ENCODE results near the gene PIGL. TPM values are rescaled to one million over a fixed set of nuclear protein-coding genes. Genes with fewer than 3 reads are reported as not detected.

The PIGL gene
- total RNA-seq, 1 donor from 2014 or later = 65.8 TPM

DNA sequence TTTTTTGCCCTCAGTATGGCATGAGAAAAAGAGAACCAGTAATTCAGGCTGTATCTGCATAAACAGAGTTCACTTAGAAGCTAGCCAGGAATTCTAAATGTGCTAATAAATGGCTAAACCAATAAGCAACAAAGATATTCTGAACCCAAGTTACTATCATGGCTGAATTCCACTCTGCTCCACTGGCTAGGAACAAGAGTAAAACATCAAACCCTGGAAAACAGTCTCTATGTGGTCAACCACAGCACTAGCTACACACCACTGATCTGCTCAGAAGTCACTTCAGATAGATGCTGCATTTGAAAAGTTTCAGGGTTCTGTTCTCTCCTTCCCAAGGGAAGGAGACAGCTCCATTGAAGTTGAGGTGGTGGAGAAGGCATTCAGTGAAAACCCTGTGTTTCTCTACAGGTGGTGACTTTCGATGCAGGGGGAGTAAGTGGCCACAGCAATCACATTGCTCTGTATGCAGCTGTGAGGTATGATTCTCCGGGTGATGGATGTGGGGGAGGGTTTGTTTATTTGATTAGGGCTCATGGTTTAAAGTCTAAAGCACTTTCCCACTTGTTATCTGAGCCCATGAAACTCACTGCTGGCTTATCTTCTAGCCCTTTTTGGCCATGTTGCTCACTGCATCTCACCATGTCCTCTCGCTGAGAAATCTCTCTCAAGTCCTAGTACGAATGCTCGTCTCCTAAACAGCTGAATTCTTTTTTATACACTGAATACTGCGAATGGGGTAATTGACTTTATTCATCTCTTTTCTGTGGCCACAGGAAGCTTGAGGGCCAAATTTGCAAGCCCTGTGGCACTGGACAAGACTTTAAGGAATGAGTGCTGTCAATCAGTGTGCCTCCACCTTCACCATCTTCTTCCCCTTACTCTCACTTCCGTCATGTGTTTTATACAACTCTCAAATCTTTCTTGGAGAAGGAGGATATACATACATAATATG is 96.4 kb downstream of the PIGL start:
- intact Hi-C loops (cut with DNase I) = loop anchor here (1.0 kb wide), 1 partner anchor 11 kb away; no protein-coding TSS in a partner anchor
- Histone ChIP-seq H3K4me1 (no peaks in the 10 kb centered on the region), H3K27ac (no peak overlapping the region), H3K36me3 (no peaks in the 10 kb centered on the region), H3K9me3 (no peaks in the 10 kb centered on the region), H3K27me3 (no peaks in the 10 kb centered on the region), H3K4me3 (no peak overlapping the region)
- no peak for DNase-seq (ENCODE audit: extremely low spot score in 2 of 2)
- TF ChIP-seq, protein P1, sequence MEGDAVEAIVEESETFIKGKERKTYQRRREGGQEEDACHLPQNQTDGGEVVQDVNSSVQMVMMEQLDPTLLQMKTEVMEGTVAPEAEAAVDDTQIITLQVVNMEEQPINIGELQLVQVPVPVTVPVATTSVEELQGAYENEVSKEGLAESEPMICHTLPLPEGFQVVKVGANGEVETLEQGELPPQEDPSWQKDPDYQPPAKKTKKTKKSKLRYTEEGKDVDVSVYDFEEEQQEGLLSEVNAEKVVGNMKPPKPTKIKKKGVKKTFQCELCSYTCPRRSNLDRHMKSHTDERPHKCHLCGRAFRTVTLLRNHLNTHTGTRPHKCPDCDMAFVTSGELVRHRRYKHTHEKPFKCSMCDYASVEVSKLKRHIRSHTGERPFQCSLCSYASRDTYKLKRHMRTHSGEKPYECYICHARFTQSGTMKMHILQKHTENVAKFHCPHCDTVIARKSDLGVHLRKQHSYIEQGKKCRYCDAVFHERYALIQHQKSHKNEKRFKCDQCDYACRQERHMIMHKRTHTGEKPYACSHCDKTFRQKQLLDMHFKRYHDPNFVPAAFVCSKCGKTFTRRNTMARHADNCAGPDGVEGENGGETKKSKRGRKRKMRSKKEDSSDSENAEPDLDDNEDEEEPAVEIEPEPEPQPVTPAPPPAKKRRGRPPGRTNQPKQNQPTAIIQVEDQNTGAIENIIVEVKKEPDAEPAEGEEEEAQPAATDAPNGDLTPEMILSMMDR (IDR thresholded peaks at IDR 0.05) = no peak
- TF ChIP-seq POLR2A (IDR thresholded peaks at IDR 0.05) (no peak), POLR2AphosphoS5 (IDR thresholded peaks at IDR 0.05; ENCODE audit: insufficient read depth in 1 of 2, low read depth in 1 of 2) (no peak)

DNA sequence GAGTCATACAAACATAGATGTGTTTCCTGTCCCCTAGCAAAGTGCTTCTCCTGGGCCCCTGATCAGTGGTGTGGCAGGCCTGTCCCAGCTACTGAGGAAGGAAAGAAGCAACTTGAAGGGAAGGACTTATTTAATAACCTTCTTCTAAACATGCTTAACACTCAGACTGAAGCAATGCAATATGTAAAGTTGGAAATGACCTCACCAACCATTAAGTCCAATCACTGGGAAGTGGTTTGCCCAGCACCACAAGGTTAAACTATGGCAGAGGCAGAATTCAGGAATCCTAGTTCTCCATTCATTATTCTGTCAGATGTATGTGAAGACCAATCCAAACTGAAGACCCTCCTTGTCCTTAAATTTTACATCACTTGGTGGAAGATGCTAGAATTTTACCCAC is 97.2 kb downstream of the PIGL start:
- no peak for DNase-seq (ENCODE audit: extremely low spot score in 2 of 2)
- no peaks in the 10 kb centered on the region for H3K9me3 ChIP-seq
- no peak overlapping the region for H3K4me3 ChIP-seq
- no peak overlapping the region for H3K27ac ChIP-seq
- no peaks in the 10 kb centered on the region for H3K27me3 ChIP-seq
- intact Hi-C loops (cut with DNase I) = loop anchor here (1.0 kb wide), 1 partner anchor 10 kb away; no protein-coding TSS in a partner anchor
- no peaks in the 10 kb centered on the region for H3K36me3 ChIP-seq
- H3K4me1 ChIP-seq = no peaks in the 10 kb centered on the region
- TF ChIP-seq POLR2AphosphoS5 (IDR thresholded peaks at IDR 0.05; ENCODE audit: insufficient read depth in 1 of 2, low read depth in 1 of 2) (no peak), POLR2A (IDR thresholded peaks at IDR 0.05) (no peak)
- TF ChIP-seq, protein P1 (IDR thresholded peaks at IDR 0.05) = no peak

DNA sequence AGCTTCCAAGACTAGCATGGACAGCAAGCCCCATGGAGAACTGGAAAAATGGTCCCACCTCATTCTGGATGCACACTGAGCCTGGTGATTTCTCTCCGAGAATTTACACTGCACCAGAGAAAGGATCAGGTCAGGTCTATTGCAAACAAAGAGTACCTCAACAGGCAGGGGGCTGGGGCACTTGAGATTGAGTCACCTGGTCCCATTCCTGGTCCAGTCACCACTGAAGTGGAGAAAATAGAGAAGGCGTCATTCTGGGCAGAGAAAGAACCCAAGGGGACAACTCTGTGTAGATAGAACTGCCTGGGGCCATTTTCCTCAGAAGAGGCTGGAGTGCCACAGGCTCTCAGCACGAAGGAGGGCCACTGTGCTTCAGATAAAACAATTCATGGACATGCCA is 97.8 kb downstream of the PIGL start:
- no peak for DNase-seq (ENCODE audit: extremely low spot score in 2 of 2)
- Histone ChIP-seq H3K9me3 (no peaks in the 10 kb centered on the region), H3K4me1 (no peaks in the 10 kb centered on the region), H3K27me3 (no peaks in the 10 kb centered on the region), H3K36me3 (no peaks in the 10 kb centered on the region), H3K4me3 (no peak overlapping the region), H3K27ac (no peak overlapping the region)
- intact Hi-C loops (cut with DNase I) = loop anchor here (1.0 kb wide), 1 partner anchor 9 kb away; no protein-coding TSS in a partner anchor
- TF ChIP-seq, protein P1 (IDR thresholded peaks at IDR 0.05) = no peak
- no peak for TF ChIP-seq POLR2A (IDR thresholded peaks at IDR 0.05)
- no peak for TF ChIP-seq POLR2AphosphoS5 (IDR thresholded peaks at IDR 0.05; ENCODE audit: insufficient read depth in 1 of 2, low read depth in 1 of 2)

DNA sequence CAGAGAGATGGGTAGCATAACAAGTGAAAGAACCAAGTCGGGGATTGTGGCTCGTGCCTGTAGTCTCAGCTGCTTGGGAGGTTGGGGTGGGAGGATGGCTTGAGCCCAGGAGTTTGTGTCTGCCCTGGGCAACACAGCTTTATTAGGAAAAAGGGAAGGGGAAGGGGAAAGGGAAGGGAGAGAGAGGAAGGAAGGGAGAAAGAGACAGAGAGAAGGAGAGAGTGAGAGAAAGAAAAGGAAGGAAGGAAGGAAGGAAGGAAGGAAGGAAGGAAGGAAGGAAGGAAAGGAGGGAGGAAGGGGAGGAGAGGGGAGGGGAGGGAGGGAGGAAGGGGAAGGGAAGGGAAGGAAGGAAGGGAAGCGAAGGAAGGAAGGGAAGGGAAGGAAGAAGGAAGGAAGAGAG is 103.0 kb downstream of the PIGL start:
- no peaks in the 10 kb centered on the region for H3K27me3 ChIP-seq
- no peak overlapping the region for H3K4me3 ChIP-seq
- peaks cover 0 to 6% of the 10 kb centered on the region in 2 donors for H3K36me3 ChIP-seq
- TF ChIP-seq, protein P1 (IDR thresholded peaks at IDR 0.05) = no peak
- TF ChIP-seq POLR2A (IDR thresholded peaks at IDR 0.05) (no peak), POLR2AphosphoS5 (IDR thresholded peaks at IDR 0.05; ENCODE audit: insufficient read depth in 1 of 2, low read depth in 1 of 2) (no peak)
- H3K27ac ChIP-seq = no peak overlapping the region
- H3K4me1 ChIP-seq = no peaks in the 10 kb centered on the region
- DNase-seq (ENCODE audit: extremely low spot score in 2 of 2) = no peak
- intact Hi-C loops (cut with DNase I) = no loop called here
- H3K9me3 ChIP-seq = no peaks in the 10 kb centered on the region

DNA sequence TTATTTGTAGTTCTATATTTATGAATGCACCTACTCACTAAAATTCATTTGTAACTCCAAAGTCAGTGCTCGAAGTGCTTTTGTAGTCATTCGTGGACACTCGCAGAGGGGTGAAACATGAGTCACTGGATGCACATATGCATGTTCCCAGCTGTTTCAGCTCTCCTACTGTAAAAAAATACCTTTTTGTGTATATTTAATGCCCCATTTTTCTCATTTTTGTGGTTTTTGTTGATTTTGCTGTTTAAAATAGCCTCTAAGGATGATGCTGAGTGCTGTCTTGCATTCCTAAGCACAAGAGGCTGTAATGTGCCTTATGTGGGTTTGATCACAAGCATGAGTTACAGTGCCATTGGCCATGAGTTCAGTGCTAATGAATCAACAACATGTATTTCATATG is 105.6 kb downstream of the PIGL start:
- no peak overlapping the region for H3K4me3 ChIP-seq
- TF ChIP-seq POLR2A (IDR thresholded peaks at IDR 0.05) (no peak), POLR2AphosphoS5 (IDR thresholded peaks at IDR 0.05; ENCODE audit: insufficient read depth in 1 of 2, low read depth in 1 of 2) (no peak)
- TF ChIP-seq, protein P1 (IDR thresholded peaks at IDR 0.05) = no peak
- no peaks in the 10 kb centered on the region for H3K4me1 ChIP-seq
- no peak overlapping the region for H3K27ac ChIP-seq
- H3K9me3 ChIP-seq = no peaks in the 10 kb centered on the region
- no peaks in the 10 kb centered on the region for H3K27me3 ChIP-seq
- intact Hi-C loops (cut with DNase I) = no loop called here
- peaks cover 0 to 23% of the 10 kb centered on the region in 2 donors for H3K36me3 ChIP-seq
- no peak for DNase-seq (ENCODE audit: extremely low spot score in 2 of 2)
